GM18870 (cell line): ENCODE data around the gene MFSD6.
"Not testable (repeated sequence)": the region's sequence is repeated elsewhere in the genome, so short reads cannot be mapped to it uniquely, and the experiment has no call there.

Source experiments
- ATAC-seq: cut with Tn5 transposase; IDR thresholded peaks from one replicate; pipeline ENCODE4 v1.9.1; 2021; ENCODE audit warnings: moderate library complexity; ENCODE audit not compliant: unreplicated experiment

MFSD6 gene

DNA sequence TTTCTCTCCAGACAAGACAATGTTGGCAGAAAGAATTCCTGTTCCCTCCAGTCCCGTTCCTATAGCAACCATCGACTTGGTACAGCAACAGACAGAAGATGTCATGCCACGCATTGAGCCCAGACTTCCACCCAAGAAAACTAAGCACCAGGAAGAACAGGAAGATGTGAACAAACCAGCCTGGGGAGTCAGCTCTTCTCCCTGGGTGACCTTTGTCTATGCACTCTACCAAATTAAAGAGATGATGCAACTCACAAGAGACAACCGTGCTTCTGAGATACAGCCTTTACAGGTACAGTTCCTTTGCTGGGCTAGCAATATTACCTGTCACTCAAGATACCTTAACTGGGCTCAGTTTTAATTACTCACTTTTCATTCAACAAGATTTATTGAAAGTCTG lies 89.3 kb downstream of the MFSD6 start:
- ATAC-seq: no peak

DNA sequence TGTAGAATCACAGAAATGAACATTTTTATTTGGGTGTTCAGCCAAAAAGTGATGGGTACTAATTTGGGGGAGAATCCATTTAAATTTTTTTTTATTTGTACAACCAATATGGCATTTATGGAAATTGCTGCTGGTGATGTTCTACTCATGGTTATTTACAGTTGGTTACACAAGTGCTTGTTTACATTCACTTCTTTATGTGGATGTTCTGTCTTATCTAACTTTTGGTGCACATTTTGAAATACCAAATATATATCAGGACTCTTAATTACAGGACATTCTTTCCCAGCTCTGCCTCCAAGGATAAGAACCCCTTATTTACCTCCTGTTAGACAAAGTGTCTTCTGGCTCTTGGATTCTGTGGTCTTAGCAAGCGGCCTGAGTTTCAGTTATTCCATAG lies 91.1 kb downstream of the MFSD6 start:
- ATAC-seq: no peak

DNA sequence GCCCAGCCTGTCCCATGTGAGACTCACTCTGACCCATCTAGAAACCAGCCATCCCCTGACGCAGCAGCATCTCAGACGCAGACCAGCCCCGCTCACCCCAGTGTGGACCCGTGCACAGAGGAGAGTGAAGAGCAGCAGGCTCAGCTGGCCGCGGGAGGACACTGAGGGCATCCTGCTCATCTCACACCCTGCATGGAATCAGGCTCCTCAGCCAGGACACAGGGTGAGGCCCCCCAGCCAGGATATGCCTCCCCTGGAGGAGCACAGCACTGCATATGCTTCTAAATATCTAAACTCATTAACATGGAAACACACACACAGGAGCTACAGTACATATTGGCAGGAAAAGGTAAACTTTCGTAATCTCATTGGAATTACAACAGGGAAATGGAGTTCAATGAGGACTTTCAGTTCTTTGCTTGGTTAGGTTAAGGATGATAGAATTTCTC lies 91.9 kb downstream of the MFSD6 start:
- ATAC-seq: no peak

DNA sequence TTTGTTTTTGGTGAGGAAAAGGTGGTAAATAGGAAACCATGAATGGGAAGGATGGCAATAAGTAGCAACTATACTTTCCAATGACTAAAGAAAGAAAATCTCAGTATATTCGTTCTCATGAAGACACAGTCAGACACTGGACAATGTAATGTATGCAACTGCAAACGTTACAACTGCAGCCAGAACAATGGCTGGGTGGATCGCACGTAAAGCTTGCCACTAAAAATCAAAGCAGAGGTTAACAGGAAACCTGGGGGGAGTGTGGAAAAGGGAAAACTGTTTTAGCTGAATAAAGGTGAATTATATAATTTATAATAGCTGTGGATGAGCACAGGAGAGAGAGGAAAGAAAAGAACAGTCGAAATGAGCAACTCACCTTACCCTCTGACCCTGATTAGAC lies 93.1 kb downstream of the MFSD6 start:
- ATAC-seq: no peak

DNA sequence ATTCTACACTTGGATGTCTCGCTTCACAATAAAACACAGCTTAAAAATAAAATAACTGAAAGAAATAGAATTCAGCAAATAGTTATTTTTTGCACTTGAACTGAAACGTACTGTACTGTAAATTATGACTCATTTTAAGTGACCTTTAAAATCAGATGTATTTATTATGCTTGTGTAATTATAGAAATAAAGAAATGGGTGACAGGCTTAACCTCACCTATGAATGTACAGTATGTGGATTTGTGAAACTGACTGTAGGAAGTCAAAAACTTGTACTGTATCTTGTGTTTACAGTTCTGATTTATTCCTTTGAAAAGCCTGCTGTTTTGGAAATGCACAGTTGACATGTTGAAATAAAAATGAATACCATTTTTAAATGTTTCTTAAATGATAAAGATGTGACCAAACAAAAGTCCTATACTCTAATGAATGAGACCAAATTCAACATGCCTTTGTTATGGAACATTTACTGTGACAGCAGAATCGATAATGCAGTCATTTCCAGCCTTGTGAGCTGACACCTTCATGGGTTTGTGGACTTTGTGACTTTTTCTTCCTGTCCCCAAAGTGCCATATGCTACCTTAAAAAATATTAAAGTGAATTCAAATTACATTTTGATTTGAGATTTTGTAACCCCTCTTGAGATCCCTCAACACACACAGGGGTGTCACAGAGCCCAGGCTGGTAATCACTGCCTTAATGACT lies 93.7 kb downstream of the MFSD6 start:
- ATAC-seq: no peak

DNA sequence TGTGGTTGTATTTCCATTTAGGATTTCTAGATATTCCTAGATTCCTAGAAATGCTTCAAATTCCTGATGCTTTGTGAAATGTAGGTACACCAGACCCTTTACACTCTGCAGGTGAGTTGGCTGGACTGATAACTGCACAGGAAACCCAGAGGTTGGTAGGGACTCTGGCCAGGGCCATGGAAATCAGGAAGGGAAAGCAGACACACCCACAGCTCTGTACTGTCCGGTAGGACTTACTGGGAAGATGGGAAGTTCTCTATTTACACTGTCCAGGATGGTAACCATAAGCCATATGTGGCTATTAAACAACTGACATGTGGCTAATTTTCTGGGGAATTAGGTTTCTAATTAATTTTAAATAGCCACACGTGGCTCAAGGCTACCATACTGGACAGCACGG lies 94.9 kb downstream of the MFSD6 start:
- no peak for ATAC-seq

DNA sequence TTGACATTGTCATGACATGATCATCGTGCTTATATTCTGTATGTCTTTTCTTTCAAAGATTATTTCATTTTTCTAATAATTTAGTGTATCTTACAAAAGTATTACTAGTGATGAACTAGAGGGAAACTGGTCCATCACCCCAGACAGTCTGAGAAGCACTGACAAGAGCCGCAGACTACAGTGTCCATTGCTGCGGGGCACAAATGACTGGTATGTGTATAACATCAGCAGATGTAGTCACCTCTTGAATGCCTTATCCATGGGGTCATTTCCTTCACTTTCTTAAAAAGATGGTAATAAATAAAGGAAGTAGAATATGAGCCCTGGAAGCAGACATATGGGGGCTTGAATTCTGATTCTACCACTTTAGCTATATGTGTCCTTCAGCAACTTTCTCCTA lies 96.8 kb downstream of the MFSD6 start:
- ATAC-seq: no peak

DNA sequence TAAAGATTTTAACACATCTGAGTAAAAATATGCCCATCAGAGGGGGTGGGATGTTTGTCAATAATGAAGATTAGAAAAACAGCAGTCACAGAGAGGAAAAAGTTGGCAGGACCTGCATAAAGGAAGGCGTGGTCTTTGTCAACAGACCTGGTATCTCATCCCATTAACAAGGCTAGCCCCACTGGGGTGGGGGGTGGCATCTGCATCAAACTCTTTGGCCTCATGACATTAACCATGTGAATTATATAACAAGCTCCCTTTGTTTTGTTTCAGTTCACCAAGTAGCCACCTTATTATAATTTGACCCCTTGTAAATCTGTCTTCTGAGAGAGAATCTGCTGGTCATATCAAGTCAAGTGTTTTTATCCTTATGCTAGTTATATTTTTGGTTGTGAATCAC lies 97.5 kb downstream of the MFSD6 start:
- ATAC-seq: no peak

DNA sequence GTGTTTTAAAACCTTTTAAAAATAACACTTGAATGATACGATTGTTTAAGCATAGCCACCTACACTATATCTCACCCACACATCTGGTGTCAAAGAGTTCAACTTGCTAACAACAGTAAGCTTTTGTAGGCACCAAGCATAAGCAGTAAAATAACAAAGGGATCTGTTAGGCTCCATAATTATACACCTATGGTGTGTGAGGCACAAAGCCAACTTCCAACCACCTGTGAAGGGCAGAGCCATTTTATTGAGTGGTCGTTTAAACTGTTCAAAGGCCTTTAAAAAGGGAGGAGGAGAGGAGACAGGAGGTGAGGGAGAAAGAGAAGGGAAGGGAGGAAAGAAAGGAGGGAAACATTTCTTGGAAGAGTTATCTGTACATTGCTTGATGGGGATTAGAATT lies 98.5 kb downstream of the MFSD6 start:
- no peak for ATAC-seq

DNA sequence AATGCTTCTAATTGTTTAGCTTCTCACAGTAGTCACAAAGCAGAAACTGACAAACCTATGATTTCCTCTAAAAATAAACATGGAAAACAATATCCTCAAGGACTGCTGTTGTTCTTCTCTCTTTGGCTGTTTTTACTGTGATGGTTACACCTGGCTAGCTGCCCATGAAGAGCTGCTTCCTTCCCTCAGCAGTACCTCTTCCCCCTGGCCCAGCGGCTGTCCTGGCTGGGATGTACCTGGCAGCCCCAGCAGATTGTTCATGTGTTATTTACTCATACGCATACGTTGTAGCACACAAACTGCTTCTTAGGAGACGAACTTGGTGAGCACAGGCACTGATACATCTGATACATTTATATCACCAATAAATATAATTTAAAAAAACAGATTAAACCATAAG lies 99.0 kb downstream of the MFSD6 start:
- ATAC-seq: no peak

DNA sequence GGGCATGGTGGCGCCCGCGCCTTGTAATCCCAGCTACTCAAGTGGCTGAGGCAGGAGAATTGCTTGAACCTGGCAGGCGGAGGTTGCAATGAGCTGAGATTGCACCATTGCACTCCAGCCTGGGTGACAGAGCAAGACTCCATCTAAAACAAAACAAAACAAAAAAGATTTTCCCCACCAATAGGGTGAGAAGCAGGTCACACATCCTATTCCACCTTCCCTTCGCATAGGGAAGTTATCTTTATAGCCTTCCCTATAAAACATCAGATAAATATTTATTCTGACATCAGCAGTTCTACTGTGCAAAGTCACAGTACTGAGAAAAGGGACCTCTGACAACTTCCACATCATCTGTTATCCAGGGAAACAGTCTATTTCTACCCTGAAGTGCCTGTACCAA lies 101.7 kb downstream of the MFSD6 start:
- not testable (repeated sequence) for ATAC-seq

DNA sequence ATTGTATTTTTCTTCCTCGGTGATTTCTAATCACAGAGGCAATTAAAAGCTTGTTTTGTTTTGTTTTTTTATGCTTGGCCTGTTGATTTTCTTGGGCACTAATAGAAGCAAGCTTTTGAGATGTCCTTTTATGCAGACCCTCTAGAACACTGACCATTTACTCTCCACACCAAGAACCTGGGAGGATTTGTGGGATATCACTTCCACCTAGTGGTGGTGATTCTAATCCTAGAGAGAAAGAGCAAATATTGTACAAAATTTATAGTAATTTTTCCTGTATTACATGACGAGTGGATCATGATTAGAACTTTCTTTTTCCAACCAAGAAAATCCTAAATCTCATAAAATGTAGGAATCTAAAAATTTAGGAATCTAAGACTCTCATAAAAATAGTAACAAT lies 102.9 kb downstream of the MFSD6 start:
- ATAC-seq: no peak

DNA sequence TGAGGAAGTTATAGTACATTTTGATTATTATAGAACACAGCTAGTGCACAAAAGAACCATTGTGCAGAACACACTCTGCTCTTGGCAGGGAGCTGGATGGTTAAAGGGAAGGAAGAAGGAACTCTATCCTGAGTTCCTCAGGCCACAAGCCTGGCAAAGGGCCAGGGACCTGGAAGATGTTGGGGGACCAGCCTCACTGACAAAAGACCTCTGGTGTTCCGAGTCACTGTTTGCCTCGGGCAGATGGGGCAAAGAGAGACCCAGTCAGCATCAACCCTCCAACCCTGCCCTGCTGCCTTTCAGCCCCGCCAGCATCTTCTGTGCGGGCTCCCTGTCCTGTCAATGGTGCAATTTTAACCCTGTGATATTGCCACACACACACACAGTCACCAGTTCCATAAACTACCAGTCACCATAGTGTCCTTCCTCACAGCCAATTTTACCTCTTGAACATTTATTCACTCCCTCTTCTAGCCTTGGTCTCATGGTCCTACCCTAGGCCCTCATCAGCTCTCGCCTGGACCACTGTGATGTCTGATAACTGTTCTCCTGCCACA lies 104.5 kb downstream of the MFSD6 start:
- ATAC-seq: no peak

DNA sequence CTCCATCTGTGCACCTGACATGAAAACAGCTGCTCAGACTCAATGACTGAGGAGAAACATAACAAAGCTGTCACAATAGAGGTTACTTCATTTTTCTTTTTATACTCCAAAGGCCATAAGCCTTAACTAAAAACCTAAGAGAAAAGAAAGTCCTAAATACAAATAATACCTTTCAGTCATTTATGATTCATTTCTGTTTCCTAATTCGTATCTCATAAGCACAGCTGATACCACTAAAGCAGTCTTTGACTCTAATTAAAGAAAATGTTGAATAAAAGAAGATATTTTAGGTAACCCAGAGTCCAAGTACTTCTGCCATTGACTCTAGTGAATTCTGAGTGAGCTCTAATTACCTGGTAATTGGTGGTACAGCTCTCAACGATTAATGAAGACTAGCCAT lies 105.7 kb downstream of the MFSD6 start:
- no peak for ATAC-seq

DNA sequence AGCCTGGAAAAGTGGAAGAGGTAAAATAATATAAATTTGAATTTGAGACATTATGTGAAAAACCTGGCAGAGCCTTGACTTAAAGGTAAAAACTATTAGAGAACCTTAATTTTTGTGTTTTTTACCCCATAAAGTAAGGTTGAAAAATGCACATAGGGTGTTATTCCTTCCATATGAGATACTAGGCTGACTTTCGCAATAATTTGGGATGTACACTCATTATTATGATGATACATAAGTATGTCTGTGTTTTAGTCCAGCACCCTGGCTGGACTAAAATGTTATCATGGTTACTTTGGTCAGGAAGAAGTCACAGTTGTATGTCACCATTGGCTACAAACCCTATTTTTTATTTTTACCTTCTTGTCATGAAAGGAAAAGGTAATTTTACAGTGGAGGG lies 106.5 kb downstream of the MFSD6 start:
- ATAC-seq: no peak

DNA sequence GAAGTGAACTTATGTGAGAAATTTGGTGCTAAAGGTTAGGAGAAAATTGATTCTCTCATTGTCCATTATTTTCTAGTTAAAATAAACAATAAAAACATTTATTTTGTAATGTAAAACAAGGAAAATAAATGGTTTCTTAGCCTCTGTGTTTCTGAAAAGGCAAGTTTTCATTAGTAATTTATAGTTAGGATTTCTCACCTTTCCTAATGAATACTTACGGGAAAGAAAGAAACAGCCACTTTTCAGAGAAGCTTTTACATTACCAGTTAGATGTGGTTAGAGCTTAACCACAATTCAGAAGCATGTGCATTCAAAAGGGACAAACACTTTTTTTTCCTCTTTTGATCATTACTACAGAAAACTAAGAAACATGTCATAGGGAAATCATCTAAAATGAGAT lies 107.5 kb downstream of the MFSD6 start:
- ATAC-seq: no peak

DNA sequence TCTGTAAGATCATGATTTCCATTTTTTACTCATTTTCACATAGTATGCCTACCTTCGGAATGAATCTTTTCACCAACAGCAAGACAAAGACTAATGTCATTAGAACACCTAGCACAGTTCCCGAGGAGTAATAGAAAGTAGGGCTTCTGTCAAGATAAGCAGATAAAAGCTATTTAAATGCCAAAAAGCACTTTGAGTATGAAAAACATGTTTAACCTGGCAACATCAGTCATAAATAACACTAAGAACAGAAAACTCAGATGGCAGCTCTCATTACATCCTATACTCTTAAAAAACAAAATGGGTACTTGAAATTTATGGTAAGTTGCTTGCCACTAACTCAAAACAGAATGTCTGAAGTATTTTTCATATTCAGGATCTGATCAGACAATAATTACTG lies 109.3 kb downstream of the MFSD6 start:
- ATAC-seq: no peak

DNA sequence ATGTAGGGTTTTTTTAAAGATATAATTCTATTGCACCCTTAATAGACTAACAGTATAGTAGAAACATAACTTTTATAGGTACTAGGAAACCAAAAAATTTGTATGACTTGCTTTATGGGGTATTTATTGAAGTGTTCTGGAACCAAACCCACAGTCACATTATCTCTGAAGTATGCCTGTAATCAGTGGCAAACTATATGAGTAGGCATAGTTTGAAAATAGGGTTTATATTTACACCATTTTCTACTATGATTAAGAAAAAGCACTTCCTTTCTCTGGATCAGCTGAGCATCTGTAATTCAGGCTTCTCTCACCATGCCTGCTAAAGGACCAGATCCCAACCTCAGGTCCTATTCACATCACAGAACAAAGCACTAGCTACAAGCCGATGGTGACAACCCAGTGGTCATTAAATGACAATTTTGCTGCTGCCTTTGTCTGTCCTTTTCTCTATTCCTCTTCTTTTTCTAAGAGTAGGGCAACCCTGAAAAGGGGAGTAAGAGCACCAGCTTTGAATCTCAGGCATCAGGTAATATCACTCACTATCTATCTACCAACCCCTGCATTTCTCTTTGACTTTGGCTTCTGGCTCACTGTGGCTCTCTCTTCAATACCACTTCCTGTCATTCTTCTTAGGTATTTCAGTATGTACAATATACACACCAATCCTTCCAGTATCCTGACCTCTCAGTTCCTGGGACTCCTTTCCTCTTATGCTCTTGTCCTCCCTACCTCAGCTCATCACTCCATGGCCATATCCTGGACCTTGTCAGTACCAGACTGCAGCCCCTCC lies 112.0 kb downstream of the MFSD6 start:
- no peak for ATAC-seq

DNA sequence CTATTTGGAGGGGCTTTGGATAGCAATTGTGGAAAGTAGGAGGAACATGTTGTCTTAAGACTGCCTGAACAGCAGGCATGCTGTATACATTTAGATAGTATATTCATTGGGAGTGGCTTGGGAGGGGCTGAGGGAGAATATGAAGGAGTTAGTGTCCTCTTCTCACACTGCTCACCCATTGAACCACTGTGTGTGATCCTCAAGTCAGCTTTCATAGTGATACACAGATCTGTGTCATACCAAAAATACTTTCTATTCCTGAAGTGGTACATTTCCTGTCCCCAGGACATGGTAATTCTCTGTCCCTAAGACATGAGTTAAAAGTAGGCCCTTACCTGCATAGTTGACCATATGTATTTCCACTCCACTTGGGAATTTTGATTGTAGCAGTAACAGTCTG lies 116.8 kb downstream of the MFSD6 start:
- ATAC-seq: no peak

DNA sequence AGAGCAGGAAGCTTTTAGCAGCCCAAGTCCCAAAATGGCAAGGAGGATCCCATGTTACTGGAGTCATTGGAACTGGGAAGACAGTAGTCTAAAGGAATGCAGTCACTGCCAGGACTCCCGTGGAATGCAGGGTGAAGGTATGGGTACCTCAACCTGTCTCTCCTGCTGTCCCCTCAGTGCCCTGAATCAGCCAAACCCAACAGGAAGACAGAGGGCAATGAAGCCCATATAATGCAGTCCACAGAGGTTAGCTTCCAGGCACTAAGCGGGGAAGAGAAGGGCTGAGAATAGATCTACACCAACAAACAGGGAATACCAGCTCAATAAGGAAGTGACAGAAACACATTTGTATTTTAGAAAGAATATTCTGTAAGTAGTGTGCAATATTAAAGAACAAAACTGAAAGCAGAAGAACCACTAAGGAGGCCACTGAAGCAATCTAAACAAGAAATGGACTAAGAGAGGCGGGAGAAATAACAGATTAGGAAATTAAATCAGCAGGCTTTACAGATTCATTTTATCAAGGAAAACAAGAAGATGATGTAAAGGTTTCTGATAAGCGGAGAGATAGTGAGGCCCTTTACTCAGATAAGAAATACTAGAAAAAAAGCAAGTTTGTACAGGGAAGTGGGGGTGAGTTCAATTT lies 118.1 kb downstream of the MFSD6 start:
- ATAC-seq: no peak

DNA sequence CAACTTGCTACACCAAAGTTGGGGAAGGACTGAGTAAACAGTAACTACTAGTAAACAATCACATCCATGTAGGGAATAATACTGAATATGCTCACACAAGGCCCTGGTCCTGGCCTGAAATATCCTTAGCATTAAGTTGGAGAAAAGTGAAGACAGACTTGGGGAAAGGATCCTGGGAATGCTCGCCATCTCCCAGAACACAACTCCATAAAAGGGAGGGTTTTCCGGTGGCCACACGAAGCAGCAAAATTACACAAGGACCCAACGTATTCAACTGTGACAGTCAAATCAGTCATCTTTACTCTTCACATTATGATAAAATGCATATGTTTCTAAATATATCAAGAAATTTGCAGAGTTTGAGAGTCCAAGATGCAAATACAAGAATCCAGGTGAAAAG lies 119.1 kb downstream of the MFSD6 start:
- ATAC-seq: no peak

DNA sequence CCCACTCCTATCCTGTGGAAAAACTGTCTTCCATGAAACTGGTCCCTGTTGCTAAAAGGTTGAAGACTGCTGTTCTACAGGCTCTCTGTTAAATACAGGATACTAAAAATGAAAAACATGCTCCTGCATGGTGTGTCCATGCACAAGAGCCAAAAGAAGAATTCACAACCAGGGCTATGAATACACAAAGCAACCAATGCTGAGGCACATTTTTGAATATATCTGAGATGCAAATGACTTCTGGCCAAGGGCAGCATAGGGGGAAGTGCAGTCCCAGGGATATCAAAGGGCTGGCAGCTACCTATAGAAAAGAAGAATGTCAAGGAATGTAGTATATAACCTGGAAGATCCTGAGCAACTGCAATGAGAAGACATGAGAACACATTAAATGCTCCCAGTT lies 119.8 kb downstream of the MFSD6 start:
- ATAC-seq: no peak
